Muscle layer of duodenum (tissue), 2 donors: Measurements from ENCODE around the gene TMEM271.
"Not testable (repeated sequence)": the region's sequence is repeated elsewhere in the genome, so short reads cannot be mapped to it uniquely, and the experiment has no call there.

Experiments used
- H3K27ac ChIP-seq: one replicate; pipeline ENCODE4 v1.7.0; 2013; ENCODE audit warnings: mild to moderate bottlenecking, low read length
- H3K27me3 ChIP-seq: one replicate; pipeline ENCODE4 v1.7.0; 2013; ENCODE audit warnings: low read depth, mild to moderate bottlenecking, control low read depth, low read length
- H3K36me3 ChIP-seq, 2 donors: one replicate each; pipeline ENCODE4 v1.7.0; 2013; ENCODE audit warnings: low read length in 2 of 2, control low read depth in 1 of 2, mild to moderate bottlenecking in 1 of 2; ENCODE audit not compliant: insufficient read depth in 2 of 2, control insufficient read depth in 1 of 2
- H3K4me1 ChIP-seq, 2 donors: one replicate each; pipeline ENCODE4 v1.7.0; 2013; ENCODE audit warnings: low read length in 2 of 2, mild to moderate bottlenecking in 2 of 2, control low read depth in 1 of 2, moderate library complexity in 1 of 2; ENCODE audit not compliant: insufficient read depth in 2 of 2, control insufficient read depth in 1 of 2
- H3K4me3 ChIP-seq, 2 donors: one replicate each; pipeline ENCODE4 v1.7.0; 2013; ENCODE audit warnings: low read length in 2 of 2, low read depth in 1 of 2, mild to moderate bottlenecking in 1 of 2
- H3K9me3 ChIP-seq, 2 donors: one replicate each; pipeline ENCODE4 v1.7.0; 2013; ENCODE audit warnings: low read length in 2 of 2, control low read depth in 1 of 2, mild to moderate bottlenecking in 1 of 2; ENCODE audit not compliant: control insufficient read depth in 1 of 2
- donor health status: healthy.

Gene TMEM271

GRCh38 chr4:550268-550667 is 25.8 kb downstream of the TMEM271 start:
- not testable (repeated sequence) for H3K27me3 ChIP-seq, H3K36me3 ChIP-seq, H3K27ac ChIP-seq, H3K4me3 ChIP-seq, H3K4me1 ChIP-seq, H3K9me3 ChIP-seq

GRCh38 chr4:548976-549375 is 27.1 kb downstream of the TMEM271 start:
- H3K4me3 ChIP-seq = no peak overlapping the region
- no peaks in the 10 kb centered on the region for H3K27me3 ChIP-seq
- H3K4me1 ChIP-seq = no peaks in the 10 kb centered on the region
- H3K9me3 ChIP-seq = no peaks in the 10 kb centered on the region
- no peaks in the 10 kb centered on the region for H3K36me3 ChIP-seq
- no peak overlapping the region for H3K27ac ChIP-seq

DNA sequence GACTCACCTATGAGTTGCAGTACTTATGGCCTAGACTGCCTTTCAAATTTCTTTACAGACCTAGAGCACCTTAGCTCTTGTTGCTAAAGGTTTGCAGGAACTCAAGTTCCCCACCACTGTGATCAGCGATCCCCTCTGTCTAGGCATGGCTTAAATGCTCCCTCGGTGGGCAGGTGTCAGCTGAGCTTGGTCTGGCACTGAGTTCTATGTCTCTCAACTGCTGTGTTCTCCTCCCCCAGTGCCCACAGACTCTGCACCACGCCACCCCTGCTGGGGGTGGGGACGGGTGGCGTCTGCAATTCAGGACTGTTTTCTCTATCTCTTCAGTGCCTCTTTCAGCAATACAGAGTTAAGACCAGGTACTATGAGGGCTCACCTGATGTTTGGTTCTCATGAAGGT is 30.5 kb downstream of the TMEM271 start:
- Histone ChIP-seq H3K9me3 (no peaks in the 10 kb centered on the region), H3K36me3 (no peaks in the 10 kb centered on the region), H3K27ac (no peak overlapping the region), H3K27me3 (no peaks in the 10 kb centered on the region), H3K4me3 (no peak overlapping the region), H3K4me1 (no peaks in the 10 kb centered on the region)

DNA sequence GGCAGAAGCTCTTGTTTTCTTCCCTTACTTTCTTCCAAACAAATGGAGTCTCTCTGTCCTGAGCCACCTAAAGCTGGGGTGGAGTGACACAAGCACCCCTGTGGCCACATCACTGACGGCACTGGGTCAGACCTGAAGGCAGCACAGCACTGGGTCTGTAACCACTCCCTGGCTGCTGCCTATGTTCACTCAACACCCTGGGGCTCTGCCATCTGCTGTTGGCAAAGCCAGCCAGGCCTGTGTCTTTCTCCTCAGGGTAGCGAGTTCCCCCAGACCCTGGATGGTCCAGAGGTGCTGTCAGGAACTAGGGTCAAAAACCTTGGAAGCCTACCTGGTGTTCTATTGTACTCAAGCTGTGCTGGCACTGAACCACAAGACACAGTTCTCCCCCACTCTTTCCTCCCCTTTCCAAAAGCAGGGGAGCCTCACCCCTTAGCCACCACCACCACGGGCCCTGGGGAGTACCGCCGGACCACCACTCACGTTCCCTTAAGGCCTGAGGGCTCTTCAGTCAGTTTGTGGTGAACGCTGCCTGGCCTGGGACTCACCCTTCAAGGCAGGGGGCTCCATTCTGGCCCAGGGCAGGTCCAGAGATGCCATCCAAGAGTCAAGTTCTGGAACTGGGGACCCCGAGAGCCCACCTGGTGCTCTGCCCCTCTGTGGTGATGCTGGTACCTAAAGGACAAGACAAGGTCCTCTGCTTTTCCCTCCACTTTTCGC is 31.5 kb downstream of the TMEM271 start:
- no peaks in the 10 kb centered on the region for H3K9me3 ChIP-seq
- no peaks in the 10 kb centered on the region for H3K36me3 ChIP-seq
- H3K27ac ChIP-seq = no peak overlapping the region
- no peaks in the 10 kb centered on the region for H3K27me3 ChIP-seq
- no peaks in the 10 kb centered on the region for H3K4me1 ChIP-seq
- H3K4me3 ChIP-seq = no peak overlapping the region

DNA sequence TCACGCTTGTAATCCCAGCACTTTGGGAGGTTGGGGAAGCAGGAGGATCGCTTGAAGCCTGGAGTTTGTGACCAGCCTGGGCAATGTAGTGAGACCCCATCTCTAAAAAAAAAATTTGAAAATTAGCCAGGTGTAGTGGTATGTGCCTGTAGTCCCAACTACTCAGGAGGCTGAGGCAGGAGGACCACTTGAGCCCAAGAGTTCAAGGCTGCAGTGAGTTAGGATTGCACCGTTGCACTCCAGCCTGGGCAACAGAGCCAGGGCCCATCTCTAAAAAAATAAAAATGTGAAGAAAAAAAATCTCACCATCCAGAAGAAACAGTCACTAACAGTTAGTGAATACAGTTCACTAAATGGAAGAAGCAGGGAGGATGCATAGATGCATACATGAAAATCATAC is 34.8 kb downstream of the TMEM271 start:
- H3K4me1 ChIP-seq = no peaks in the 10 kb centered on the region
- no peak overlapping the region for H3K4me3 ChIP-seq
- H3K27me3 ChIP-seq = no peaks in the 10 kb centered on the region
- H3K27ac ChIP-seq = no peak overlapping the region
- H3K9me3 ChIP-seq = no peaks in the 10 kb centered on the region
- peaks cover 0 to 26% of the 10 kb centered on the region in 2 donors for H3K36me3 ChIP-seq

DNA sequence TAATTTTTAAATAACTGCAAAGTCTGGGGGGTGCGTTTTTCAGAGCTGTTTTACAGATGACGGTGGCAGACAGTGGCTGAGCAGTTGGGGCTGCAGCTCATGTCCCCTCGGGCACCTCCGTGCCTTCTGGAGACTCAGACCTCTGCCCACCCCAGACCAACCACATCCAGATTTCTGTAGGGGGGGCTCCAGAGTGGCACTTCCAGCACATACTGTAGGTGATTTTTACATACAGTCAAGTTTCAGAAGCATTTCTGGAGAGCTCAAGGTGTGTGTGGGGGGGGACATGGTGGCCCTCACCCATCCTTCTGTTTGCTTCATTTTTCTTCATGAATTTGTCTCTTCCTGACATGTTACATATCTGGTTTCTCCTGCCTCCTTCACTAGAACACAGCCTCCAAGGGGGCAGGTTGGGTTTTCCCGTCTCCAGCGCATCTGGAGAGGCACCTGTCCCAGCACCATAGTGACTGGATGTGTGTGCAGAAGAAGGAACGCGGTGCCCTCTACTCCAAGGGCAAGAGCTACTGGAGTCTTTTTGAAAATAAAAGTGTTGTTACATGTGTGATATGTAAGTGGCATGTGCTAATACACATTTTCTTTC is 37.5 kb downstream of the TMEM271 start:
- H3K4me1 ChIP-seq = no peaks in the 10 kb centered on the region
- H3K4me3 ChIP-seq = no peak overlapping the region
- no peaks in the 10 kb centered on the region for H3K9me3 ChIP-seq
- H3K27me3 ChIP-seq = no peaks in the 10 kb centered on the region
- H3K36me3 ChIP-seq = peaks cover 6 to 53% of the 10 kb centered on the region in 2 donors
- no peak overlapping the region for H3K27ac ChIP-seq

- H3K9me3 ChIP-seq = no peaks in the 10 kb centered on the region
- no peaks in the 10 kb centered on the region for H3K4me1 ChIP-seq
- no peaks in the 10 kb centered on the region for H3K27me3 ChIP-seq
- H3K27ac ChIP-seq = no peak overlapping the region
- H3K4me3 ChIP-seq = no peak overlapping the region
- peaks cover 7 to 59% of the 10 kb centered on the region in 2 donors for H3K36me3 ChIP-seq
Observed at GRCh38 chr4:537436-538264, 38.4 kb downstream of the TMEM271 start.

DNA sequence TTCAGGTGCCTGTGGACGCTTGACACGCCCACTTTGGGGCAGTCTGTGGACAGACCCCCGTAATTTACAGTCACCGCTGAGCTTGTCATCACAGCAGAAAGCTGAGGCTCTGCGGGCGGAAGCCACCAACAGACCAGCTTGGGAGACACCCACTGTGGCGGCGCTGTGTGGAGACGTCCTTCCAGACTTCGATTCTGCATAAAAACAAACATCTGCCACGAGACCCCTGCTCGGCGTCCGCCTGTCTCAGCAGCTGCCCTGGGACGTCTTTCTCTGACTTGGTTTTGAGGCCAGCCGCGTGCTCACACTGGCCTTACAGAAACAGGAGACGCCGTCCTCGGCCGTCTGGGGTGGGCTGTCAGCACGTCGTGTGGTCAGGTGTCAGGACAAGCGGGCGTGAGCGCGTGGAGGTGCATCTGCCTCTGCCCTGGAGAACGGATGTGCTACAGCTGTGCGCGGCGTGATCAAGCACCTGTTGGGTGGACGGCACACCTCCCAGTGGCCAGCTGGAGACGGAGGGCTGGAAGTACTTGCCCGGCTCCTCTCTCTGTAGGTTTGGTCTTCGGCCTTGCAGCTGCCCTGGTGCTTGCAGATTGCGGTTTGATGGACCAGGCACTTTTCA is 39.6 kb downstream of the TMEM271 start:
- Histone ChIP-seq H3K9me3 (no peaks in the 10 kb centered on the region), H3K36me3 (peaks cover 11 to 71% of the 10 kb centered on the region in 2 donors), H3K27ac (no peak overlapping the region), H3K4me1 (no peaks in the 10 kb centered on the region), H3K4me3 (no peak overlapping the region), H3K27me3 (no peaks in the 10 kb centered on the region)

- H3K36me3 ChIP-seq = peaks cover 16 to 76% of the 10 kb centered on the region in 2 donors
- no peaks in the 10 kb centered on the region for H3K27me3 ChIP-seq
- H3K9me3 ChIP-seq = no peaks in the 10 kb centered on the region
- no peaks in the 10 kb centered on the region for H3K4me1 ChIP-seq
- no peak overlapping the region for H3K4me3 ChIP-seq
- H3K27ac ChIP-seq = no peak overlapping the region
Observed at GRCh38 chr4:535924-536281, 40.2 kb downstream of the TMEM271 start.

- H3K9me3 ChIP-seq = no peaks in the 10 kb centered on the region
- peaks cover 20 to 82% of the 10 kb centered on the region in 2 donors for H3K36me3 ChIP-seq
- H3K27me3 ChIP-seq = no peaks in the 10 kb centered on the region
- no peak overlapping the region for H3K4me3 ChIP-seq
- no peaks in the 10 kb centered on the region for H3K4me1 ChIP-seq
- no peak overlapping the region for H3K27ac ChIP-seq
Observed at GRCh38 chr4:535181-535923, 40.7 kb downstream of the TMEM271 start.
